Measurements from ENCODE around the gene MPRIP.
"Not testable (repeated sequence)": the region's sequence is repeated elsewhere in the genome, so short reads cannot be mapped to it uniquely, and the experiment has no call there.

Gene MPRIP

DNA sequence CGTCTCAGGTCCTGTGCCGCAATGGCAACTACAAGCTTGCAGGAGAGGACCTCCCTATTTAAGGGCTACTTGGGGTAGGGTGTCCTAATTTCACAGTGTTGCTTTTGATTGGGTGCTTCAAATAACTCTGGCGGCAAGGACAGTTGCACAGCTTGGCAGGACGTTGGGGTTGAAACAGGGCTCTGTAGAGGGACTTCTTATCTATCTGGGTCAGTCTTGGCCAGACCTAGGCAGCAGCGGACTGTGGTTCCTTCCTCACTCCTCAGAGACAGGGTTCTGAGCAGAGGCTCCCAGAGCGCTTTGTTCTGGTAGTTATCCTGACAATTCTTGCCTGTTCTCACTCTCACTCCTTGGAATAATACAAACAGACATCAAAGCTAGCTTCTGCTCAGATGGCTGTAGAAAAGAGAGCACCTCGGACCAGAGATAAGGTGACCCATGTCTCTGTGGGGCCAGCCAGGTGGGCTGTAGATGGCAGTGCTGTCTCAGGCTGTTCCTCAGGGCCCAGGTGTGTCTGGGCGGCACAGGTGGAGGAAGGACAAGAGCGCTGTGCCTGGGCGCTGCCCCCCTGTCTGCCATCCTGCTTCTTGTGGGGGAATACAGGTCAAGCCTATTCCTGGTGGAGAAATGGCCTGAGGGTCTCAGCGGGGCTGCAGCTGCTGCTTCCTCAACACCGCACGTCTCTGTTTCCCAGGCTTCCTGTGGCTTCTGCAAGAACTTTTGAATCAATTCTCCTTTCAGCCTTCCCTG is 102.8 kb downstream of the MPRIP start:
- no peak for DNase-seq (ENCODE audit: low read depth in 2 of 2)

GRCh38 chr17:17146786-17147406 is 104.6 kb downstream of the MPRIP start:
- DNase-seq (ENCODE audit: low read depth in 2 of 2) = no peak

- no peak for DNase-seq (ENCODE audit: low read depth in 2 of 2)
These were observed 105.6 kb downstream of the MPRIP start for GRCh38 chr17:17147821-17148220.

DNA sequence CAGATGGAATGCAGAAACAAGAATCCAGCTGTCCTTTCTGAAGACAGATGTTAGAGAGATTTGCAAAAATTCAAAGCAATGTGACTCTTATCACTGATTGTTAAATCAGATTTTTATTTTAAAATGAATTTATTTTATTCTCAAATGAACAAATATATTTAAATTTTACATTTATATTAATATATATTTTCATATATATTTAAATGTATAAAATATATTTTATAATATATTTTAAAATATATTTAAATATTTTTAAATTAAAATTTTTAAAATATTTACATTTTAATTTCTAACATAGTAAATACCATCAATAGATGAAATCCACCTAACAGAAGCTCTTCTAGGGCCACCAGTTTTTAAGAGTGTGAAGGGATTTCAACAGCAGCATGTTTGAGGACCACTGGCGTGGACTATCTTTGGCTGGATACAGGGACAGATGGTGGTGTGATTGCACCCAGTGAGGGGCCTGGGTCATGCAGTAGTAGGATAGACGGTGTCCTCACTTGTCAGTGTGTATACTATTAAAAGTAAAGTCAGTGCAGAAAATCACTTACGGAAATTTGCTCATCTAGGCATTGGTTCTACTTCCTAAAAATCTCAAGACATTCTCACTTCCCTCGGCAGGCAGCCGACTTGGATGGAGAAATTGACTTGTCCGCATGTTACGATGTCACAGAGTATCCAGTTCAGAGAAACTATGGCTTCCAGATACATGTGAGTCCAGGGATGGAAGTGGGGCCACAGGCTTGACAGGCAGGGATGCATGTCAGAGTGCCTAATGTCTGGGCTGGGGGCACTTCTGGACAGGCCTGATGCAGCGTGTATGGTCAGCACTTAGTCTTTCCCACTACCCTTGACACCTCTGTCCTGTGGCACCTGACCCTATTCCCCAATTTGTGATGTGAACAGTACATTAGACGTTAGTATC is 107.5 kb downstream of the MPRIP start:
- no peak for DNase-seq (ENCODE audit: low read depth in 2 of 2)

- DNase-seq (ENCODE audit: low read depth in 2 of 2) = no peak
These were observed 108.2 kb downstream of the MPRIP start for GRCh38 chr17:17150448-17150800.

DNA sequence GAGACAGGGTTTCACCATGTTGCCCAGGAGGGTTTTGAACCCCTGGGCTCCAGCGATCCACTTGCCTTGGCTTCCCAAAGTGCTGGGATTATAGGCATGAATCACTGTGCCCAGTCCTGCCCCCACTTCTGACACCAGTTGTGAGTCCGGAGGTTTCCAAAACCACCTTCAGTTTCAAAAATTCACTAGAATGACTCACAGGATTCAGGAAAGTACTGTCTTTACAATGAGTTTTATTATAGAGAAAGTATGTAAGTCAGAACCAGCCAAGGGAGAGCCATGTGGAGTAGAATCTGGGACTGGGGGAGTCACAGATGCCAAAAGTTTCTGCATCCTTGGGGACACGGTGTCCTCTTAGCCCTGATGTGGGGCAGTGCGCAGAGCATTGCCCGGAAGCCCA is 108.8 kb downstream of the MPRIP start:
- no peak for DNase-seq (ENCODE audit: low read depth in 2 of 2)

DNA sequence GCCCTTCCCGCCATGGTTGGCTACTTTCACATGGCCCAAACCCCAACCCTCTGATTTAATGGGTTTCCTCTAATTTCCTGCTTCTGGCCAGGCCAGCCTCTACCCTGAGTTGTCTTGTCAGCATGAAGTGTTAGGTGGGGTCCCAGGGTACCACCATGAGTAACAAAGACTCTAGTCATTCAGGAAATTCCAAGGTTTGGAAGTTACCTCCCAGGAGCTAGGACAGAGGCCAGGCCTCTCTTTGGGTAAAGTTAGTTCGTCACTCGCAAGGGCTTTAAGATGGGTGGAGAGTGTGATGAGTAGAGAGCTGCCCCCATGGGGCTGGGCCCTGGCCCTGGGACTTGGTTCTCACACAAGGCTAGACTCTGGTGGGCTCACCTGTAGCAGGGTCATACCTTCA is 109.3 kb downstream of the MPRIP start:
- no peak for DNase-seq (ENCODE audit: low read depth in 2 of 2)

DNA sequence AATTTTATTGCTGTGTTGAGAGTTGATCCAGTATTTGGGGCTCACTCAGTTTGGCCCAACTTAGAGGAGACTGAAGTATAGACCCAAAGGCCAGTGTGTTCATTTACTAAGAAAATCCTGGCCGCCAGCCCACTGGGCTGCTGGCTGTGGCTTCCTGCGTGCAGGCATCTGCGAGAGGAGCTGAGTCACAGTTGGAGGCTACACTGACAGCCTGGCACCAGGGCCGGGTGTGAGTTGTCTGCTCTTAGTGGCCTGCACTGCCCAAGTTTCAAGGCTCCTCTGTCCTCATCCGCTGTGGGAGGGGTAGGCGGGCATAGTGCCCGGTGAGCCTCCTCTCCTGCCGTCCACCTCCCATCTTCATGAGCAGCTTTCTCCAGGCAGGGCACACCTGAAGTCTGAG is 109.7 kb downstream of the MPRIP start:
- no peak for DNase-seq (ENCODE audit: low read depth in 2 of 2)

DNA sequence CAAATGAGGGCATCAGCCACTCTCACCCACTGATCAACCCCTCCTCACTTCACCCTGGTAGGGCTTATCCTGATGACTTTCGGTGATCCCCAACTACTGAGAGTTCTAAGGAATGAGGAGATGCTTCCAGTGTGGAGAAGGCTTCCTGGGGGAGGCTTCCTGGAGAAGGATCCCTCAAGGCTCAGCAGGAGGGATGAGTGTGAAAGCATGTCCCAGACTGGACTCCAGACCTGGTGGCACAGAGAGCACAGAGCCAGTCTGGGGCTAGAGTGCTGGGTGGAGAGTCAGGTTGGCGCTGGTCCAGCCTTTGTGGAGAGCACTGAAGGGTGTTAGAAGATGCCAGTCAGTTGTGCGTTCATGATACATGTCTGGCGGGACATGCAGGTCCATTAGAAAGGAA is 110.1 kb downstream of the MPRIP start:
- no peak for DNase-seq (ENCODE audit: low read depth in 2 of 2)

- no peak for DNase-seq (ENCODE audit: low read depth in 2 of 2)
These were observed 110.8 kb downstream of the MPRIP start for GRCh38 chr17:17153071-17153470.

DNA sequence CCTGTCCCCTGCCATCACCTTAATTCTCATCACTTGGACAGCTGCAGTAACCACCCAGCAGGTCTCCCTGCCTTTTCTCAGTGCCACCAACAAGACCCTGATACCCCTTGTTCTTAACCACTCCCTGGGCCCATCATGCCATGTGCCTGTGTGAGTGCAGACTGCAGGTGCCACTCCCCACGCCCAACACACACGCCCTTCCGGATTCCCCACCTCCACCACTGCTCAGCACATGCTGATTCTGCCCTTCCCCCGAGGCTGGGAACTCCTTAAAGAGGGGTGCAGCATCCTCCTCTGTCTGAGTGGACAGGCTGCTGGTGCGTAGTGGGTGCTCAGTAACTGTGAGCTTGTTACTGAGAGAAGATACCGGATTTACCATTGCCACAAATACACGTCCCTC is 111.5 kb downstream of the MPRIP start:
- no peak for DNase-seq (ENCODE audit: low read depth in 2 of 2)

DNA sequence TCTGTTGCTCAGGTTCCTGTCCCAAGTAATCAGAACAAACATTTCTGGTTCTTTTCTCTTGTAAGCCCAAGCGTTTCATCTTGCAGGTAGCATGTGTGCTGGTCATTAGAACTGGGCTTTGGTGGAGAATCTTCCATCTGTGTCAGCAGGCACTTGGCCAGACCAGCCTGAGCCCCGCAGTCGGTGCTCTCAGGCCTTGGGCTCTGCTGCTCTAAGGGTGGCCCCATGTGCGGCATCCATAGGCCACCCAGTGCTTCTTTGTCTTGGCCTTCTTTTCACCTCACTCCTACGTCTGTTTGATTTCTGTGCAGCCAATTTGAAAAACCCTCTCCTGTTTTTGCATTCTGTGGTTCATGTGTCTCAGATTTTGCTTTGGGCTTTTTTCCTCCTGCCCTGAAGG is 112.3 kb downstream of the MPRIP start:
- DNase-seq (ENCODE audit: low read depth in 2 of 2) = no peak

GRCh38 chr17:17154981-17155380 is 112.7 kb downstream of the MPRIP start:
- no peak for DNase-seq (ENCODE audit: low read depth in 2 of 2)

DNA sequence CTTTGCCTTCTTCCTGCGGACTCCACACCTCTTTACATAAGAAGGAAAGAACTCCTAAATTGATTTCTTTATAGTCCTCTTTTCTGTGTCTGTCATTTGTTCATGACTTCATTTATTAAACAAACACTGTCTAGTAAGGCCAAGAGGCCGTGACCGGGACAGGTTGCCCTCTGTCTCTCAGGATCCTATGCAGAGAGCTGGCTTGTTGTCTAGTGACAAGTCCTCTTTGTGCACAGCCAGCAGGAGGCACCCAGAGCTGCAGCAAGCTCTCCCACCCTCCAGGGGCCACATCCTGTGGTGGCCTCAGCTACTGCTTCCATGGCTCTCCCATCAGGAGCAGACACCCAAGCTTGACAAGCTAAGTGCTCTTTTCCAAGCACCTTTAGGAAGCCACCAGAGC is 113.3 kb downstream of the MPRIP start:
- no peak for DNase-seq (ENCODE audit: low read depth in 2 of 2)

- DNase-seq (ENCODE audit: low read depth in 2 of 2) = no peak
These were observed 113.8 kb downstream of the MPRIP start for GRCh38 chr17:17156107-17156506.

- DNase-seq (ENCODE audit: low read depth in 2 of 2) = no peak
These were observed 114.3 kb downstream of the MPRIP start for GRCh38 chr17:17156511-17156910.

DNA sequence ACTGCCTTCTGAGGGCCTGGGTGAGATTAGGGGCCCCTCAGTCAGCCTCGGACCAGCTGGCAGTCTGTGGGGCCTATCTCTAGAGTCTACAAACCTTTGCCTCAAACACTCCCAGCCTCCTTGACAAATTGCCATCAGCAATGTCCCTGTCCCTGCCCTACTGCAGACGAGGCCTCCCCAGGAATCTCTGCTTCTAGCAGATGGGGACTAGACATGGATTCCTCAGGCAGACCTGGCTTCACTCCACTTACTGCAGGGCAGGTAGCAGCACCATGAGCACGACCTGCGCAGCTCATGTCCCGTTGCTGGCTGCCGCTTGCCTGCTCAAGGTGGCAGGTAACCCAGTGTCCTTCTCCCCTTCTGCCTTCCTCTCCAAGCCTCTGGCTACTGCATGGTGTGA is 114.8 kb downstream of the MPRIP start:
- no peak for DNase-seq (ENCODE audit: low read depth in 2 of 2)

GRCh38 chr17:17158506-17158905 is 116.2 kb downstream of the MPRIP start:
- not testable (repeated sequence) for DNase-seq (ENCODE audit: low read depth in 2 of 2)

DNA sequence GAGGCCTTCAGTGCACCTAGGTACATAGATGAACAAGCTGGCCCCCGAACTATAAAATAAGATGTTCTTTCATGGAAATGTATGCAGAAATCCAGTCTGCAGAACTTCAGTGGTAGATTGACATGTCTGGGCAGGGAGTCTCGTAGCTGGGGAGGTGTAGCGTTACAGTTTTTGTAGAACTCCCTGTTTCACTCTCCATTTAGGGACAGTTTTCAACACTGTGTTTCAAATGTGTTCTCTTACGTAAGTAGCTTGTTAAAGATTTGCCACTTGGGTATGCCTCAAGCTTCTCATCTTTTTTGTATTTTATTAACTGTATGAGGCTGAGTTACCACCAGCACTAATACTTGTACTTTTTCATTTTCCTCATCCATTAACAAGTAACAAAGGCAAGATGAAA is 117.3 kb downstream of the MPRIP start:
- no peak for DNase-seq (ENCODE audit: low read depth in 2 of 2)

- no peak for DNase-seq (ENCODE audit: low read depth in 2 of 2)
These were observed 118.9 kb downstream of the MPRIP start for GRCh38 chr17:17161121-17161520.

GRCh38 chr17:17161759-17162158 is 119.5 kb downstream of the MPRIP start:
- DNase-seq (ENCODE audit: low read depth in 2 of 2) = no peak

DNA sequence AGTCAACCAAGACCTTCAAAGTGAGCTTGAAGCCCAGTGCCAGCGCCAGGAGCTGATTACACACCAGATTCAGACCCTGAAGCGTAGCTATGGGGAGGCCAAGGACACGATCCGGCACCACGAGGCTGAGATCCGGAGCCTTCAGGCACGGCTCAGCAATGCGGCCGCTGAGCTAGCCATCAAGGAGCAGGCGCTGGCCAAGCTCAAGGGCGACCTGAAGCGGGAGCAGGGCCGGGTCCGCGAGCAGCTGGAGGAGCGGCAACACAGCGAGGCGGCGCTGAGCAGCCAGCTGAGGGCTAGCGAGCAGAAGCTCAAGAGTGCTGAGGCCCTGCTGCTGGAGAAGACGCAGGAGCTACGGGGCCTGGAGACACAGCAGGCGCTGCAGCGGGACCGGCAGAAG is 121.9 kb downstream of the MPRIP start:
- DNase-seq (ENCODE audit: low read depth in 2 of 2) = no peak

GRCh38 chr17:17164676-17165075 is 122.4 kb downstream of the MPRIP start:
- DNase-seq (ENCODE audit: low read depth in 2 of 2) = no peak
